Activated gamma-delta T cell treated with Interleukin-2 at 50 U/mL for 16 hours (primary cell): Measurements from ENCODE around the gene CYP11A1.
A peak's percentile ranks its signal among the peaks of the same experiment; 100 is the strongest.

Experiments
- DNase-seq: peaks from one replicate; pipeline ENCODE4 v3.0.0-alpha.2; 2020

Gene CYP11A1

GRCh38 chr15:74295800-74296199 lies 71.6 kb downstream of the CYP11A1 start:
- DNase-seq, result no peak

GRCh38 chr15:74294010-74294409 lies 73.4 kb downstream of the CYP11A1 start:
- DNase-seq, result no peak

- no peak for DNase-seq
Measured at GRCh38 chr15:74293021-74293810, 74.2 kb downstream of the CYP11A1 start.

DNA sequence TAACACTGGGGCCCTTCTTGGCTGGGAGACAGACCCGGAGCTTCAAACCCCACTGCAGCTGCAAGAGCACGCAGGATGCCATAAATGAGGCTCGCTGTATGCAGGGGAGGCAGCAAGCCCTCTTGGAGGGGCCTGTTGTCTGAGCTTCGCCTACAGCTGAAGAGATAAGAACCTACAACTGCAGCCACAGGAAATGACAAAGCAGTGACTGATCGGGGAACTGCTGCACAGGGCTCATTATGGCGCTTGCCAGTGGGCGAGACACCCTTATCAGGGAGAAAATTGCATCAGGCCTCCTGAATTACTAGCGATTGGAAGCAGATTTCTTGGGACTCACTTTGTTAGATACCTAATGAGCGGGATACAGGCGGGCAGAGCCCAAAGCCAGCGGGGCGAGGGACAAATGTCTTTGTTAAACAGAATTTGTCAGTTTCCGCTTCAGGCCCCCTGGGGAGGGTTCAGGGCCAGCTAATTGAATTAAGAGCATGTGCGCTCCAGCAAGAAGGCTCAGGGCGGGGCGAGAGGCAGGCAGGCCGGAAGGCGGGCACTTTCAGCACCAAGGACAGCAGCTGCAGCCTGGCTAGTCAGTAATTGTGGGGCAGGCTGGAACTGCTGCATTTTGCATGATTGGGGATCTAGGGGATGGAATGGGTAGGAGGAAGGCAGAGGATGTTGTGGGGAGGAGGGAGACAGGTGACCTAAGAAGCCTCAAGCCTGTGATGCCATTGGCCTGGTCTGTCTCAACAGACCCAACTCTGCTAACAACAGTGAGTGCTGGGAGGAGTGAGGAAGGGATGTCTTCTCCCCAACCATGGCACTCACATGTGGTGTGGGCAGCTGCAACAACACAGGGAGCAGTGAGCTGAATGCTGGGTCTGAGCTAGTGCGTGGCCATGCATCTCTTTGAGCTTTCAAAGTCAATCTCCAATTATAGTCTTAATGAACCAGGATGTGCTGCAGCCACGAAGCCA lies 76.1 kb downstream of the CYP11A1 start:
- peak; percentile 66 for DNase-seq

- no peak for DNase-seq
Measured at GRCh38 chr15:74290645-74291044, 76.8 kb downstream of the CYP11A1 start.

GRCh38 chr15:74289671-74290070 lies 77.8 kb downstream of the CYP11A1 start:
- DNase-seq, result no peak
